B cell (primary cell): Measurements from ENCODE around the gene ZNF211. TPM values are rescaled to one million over a fixed set of nuclear protein-coding genes. Genes with fewer than 3 reads are reported as not detected.

Experiments used
- ATAC-seq: fragments of 200-7000 bp; cut with Tn5 transposase; one replicate; pipeline ENCODE4 v1.10.0; 2021; ENCODE audit warnings: low read depth, mild to moderate bottlenecking, moderate number of reproducible peaks, moderate library complexity
- CTCF ChIA-PET: fragments of 350-600 bp; sonication (Branson Sonifier 250); formaldehyde crosslinking; loops from one replicate; lab custom pipeline; 2021; ENCODE audit warnings: antibody characterized with exemption, inconsistent platforms; lab: Charles Lee
- POLR2A ChIA-PET: fragments of 350-600 bp; sonication (Branson Sonifier 250); formaldehyde crosslinking; loops from one replicate; lab custom pipeline; 2021; ENCODE audit warnings: antibody characterized with exemption; lab: Charles Lee
- DNase-seq: peaks from one replicate; pipeline ENCODE4 v3.0.0; 2013
- H2AFZ ChIP-seq: 2 replicates; pipeline ENCODE4 v1.6.1; 2012; ENCODE audit warnings: mild to moderate bottlenecking, low read depth, low read length; ENCODE audit not compliant: insufficient read depth, poor library complexity, severe bottlenecking
- H3K27ac ChIP-seq, 2 donors: 1 replicate in 1 of 2; 2 replicates in 1 of 2; pipeline ENCODE4 v1.5.1; 2012 to 2013; ENCODE audit warnings: low read length in 2 of 2, mild to moderate bottlenecking in 2 of 2, moderate library complexity in 1 of 2
- H3K27me3 ChIP-seq, 4 experiments: fragments of 200-600 bp in 1 of 4; sonication (generic) in 1 of 4; replicated peaks in 1 of 4; 1 replicate in 2 of 4; 2 replicates in 2 of 4; pipeline versions ENCODE4 v1.6.1 to v1.7.0; 2013 to 2016; ENCODE audit warnings: low read length in 3 of 4, mild to moderate bottlenecking in 2 of 4, mixed read lengths in 1 of 4, moderate library complexity in 1 of 4; ENCODE audit not compliant: insufficient read depth in 4 of 4, control insufficient read depth in 3 of 4; ENCODE audit errors: control extremely low read depth in 1 of 4
- H3K36me3 ChIP-seq, 2 experiments: replicated peaks in 1 of 2; 1 replicate in 1 of 2; 2 replicates in 1 of 2; pipeline versions ENCODE4 v1.6.1 to v1.7.1; 2013; ENCODE audit warnings: low read length in 1 of 2; ENCODE audit not compliant: insufficient read depth in 2 of 2, control insufficient read depth in 1 of 2; ENCODE audit errors: control extremely low read depth in 1 of 2, extremely low read depth in 1 of 2
- H3K4me1 ChIP-seq, 2 donors: fragments of 200-600 bp in 1 of 2; sonication (generic) in 1 of 2; 1 replicate in 1 of 2; 2 replicates in 1 of 2; pipeline versions ENCODE4 v1.5.1 to v1.6.1; 2013 to 2017; ENCODE audit warnings: low read length in 2 of 2; ENCODE audit not compliant: control insufficient read depth in 2 of 2, insufficient read depth in 2 of 2
- H3K4me2 ChIP-seq: replicated peaks from 2 replicates; pipeline ENCODE3; 2012; ENCODE audit warnings: mild to moderate bottlenecking, low read depth, low read length; ENCODE audit not compliant: poor library complexity, severe bottlenecking
- H3K4me3 ChIP-seq, 5 experiments: fragments of 200-600 bp in 1 of 5; sonication (generic) in 1 of 5; 1 replicate in 3 of 5; 2 replicates in 2 of 5; pipeline versions ENCODE4 v1.5.1 to v1.7.0; 2011 to 2016; ENCODE audit warnings: low read length in 4 of 5, mild to moderate bottlenecking in 4 of 5, low read depth in 2 of 5, control low read depth in 1 of 5, moderate library complexity in 1 of 5; ENCODE audit not compliant: insufficient read depth in 1 of 5; ENCODE audit errors: control extremely low read depth in 1 of 5, extremely low read depth in 1 of 5
- H3K79me2 ChIP-seq: fragments of 200-600 bp; sonication (generic); one replicate; pipeline ENCODE4 v1.6.0; 2016; ENCODE audit warnings: low read length; ENCODE audit not compliant: control insufficient read depth, insufficient read depth
- H3K9ac ChIP-seq: fragments of 200-600 bp; sonication (generic); 2 replicates; pipeline ENCODE4 v1.6.1; 2017; ENCODE audit warnings: mild to moderate bottlenecking, low read length, moderate library complexity
- H3K9me3 ChIP-seq, 3 donors: one replicate each; pipeline versions ENCODE4 v1.6.1 to v1.7.1; 2013; ENCODE audit warnings: low read length in 2 of 3; ENCODE audit not compliant: control insufficient read depth in 2 of 3, insufficient read depth in 1 of 3; ENCODE audit errors: control extremely low read depth in 1 of 3
- H4K20me1 ChIP-seq: 2 replicates; pipeline ENCODE4 v1.6.0; 2012; ENCODE audit warnings: mild to moderate bottlenecking, low read length; ENCODE audit not compliant: insufficient read depth, control insufficient read depth, poor library complexity, severe bottlenecking
- H3K27ac Mint-ChIP-seq: one replicate; pipeline ENCODE4 v1.8.0; 2021; ENCODE audit warnings: mixed read lengths
- H3K27me3 Mint-ChIP-seq: one replicate; pipeline ENCODE4 v1.8.0; 2021; ENCODE audit warnings: mixed read lengths
- H3K4me1 Mint-ChIP-seq: one replicate; pipeline ENCODE4 v1.8.0; 2021; ENCODE audit warnings: mixed read lengths
- H3K4me3 Mint-ChIP-seq: one replicate; pipeline ENCODE4 v1.8.0; 2021; ENCODE audit warnings: mixed read lengths
- H3K9me3 Mint-ChIP-seq: one replicate; pipeline ENCODE4 v1.8.0; 2022; ENCODE audit warnings: mixed read lengths; ENCODE audit not compliant: insufficient read depth
- EZH2 ChIP-seq: IDR thresholded peaks from 2 replicates; pipeline ENCODE4 v1.6.1; 2012; ENCODE audit warnings: borderline replicate concordance, low read depth, mild to moderate bottlenecking, moderate library complexity, low read length; ENCODE audit not compliant: insufficient read depth, poor library complexity, severe bottlenecking
- WGBS: methylation state at CpG from one replicate; pipeline ENCODE4 v1.1.5; 2013; ENCODE audit warnings: missing lambda C conversion rate; ENCODE audit not compliant: insufficient coverage; 5-methylcytosine and 5-hydroxymethylcytosine counted together
- intact Hi-C: fragments of 100-400 bp; cut with micrococcal nuclease; formaldehyde crosslinking; loops from one replicate; pipeline ENCODE4 v1.10.0; 2022
- polyA plus RNA-seq: library from polyadenylated mRNA; depleted of rRNA; stranded (reverse); fragments of >200 nt; gene quantifications from 2 replicates; pipeline ENCODE4 v1.2.3, GENCODE V29; 2012
- total RNA-seq, 2 donors: library from RNA; stranded (reverse); fragments of 120-200 nt in 1 of 2; gene quantifications; 1 replicate in 1 of 2; 2 replicates in 1 of 2; pipeline versions ENCODE4 v1.2.3 to v1.2.4, GENCODE V29; 2013 to 2022
- TF ChIP-seq, protein P1 (sequence below): fragments of 200-600 bp; IDR thresholded peaks from one replicate; pipeline ENCODE4 v1.8.0; 2022; ENCODE audit warnings: antibody characterized with exemption, mild to moderate bottlenecking

Gene ZNF211
- total and polyA plus RNA-seq, 2 donors (not counting 1 experiment from before 2014, with no cell fraction given): 24.4 to 53.5 TPM

DNA sequence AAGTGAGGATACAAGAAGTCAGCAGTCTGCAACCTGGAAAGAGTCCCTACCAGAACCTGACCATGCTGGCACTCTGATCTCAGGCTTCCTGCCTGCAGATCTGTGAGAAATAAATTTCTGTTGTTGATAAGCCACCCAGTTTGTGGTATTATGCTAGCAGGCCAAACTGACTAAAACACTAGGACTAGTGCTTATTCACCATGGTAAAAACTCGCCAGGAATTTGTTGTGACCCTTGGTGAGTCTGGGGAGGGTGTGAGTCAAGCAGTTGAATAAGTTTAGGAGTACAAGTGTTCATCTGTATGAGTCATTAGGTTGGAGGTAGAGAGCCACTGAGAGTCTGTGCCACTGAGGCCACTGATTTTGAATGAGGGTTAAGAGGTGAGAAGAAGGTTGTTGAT is 45.4 kb upstream of the ZNF211 start:
- Mint-ChIP-seq H3K27me3 (no peaks in the 10 kb centered on the region), H3K9me3 (peaks cover 26% of the 10 kb centered on the region), H3K4me3 (no peak overlapping the region), H3K4me1 (peaks cover 17% of the 10 kb centered on the region), H3K27ac (no peak overlapping the region)
- intact Hi-C loops: loop anchor here (10.0 kb wide), 1 partner anchor 567 kb away; the partner anchor contains the start of gene ZNF329
- no peak for TF ChIP-seq EZH2
- TF ChIP-seq, protein P1, sequence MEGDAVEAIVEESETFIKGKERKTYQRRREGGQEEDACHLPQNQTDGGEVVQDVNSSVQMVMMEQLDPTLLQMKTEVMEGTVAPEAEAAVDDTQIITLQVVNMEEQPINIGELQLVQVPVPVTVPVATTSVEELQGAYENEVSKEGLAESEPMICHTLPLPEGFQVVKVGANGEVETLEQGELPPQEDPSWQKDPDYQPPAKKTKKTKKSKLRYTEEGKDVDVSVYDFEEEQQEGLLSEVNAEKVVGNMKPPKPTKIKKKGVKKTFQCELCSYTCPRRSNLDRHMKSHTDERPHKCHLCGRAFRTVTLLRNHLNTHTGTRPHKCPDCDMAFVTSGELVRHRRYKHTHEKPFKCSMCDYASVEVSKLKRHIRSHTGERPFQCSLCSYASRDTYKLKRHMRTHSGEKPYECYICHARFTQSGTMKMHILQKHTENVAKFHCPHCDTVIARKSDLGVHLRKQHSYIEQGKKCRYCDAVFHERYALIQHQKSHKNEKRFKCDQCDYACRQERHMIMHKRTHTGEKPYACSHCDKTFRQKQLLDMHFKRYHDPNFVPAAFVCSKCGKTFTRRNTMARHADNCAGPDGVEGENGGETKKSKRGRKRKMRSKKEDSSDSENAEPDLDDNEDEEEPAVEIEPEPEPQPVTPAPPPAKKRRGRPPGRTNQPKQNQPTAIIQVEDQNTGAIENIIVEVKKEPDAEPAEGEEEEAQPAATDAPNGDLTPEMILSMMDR: no peak
- Histone ChIP-seq H2AFZ (no peak overlapping the region), H3K4me2 (no peak overlapping the region), H3K79me2 (peaks cover 26% of the 10 kb centered on the region), H3K4me1 (peaks cover 16 to 21% of the 10 kb centered on the region in 2 donors), H3K9ac (no peak overlapping the region), H3K27me3 (no peaks in the 10 kb centered on the region), H3K27ac (no peak overlapping the region), H3K9me3 (peaks cover 24 to 73% (median 66%) of the 10 kb centered on the region in 3 donors), H3K4me3 (no peak overlapping the region), H3K36me3 (peaks cover 20 to 43% of the 10 kb centered on the region in 2 experiments), H4K20me1 (no peaks in the 10 kb centered on the region)
- DNase-seq (no peak), ATAC-seq (no peak)
- ChIA-PET POLR2A (interaction anchor here (0.6 kb wide), 1 partner anchor 336 kb away, joined by 6 read pairs; no protein-coding TSS in a partner anchor), CTCF (no interaction called here)
- WGBS: 100% methylated on average over 1 of the region's 1 CpG

DNA sequence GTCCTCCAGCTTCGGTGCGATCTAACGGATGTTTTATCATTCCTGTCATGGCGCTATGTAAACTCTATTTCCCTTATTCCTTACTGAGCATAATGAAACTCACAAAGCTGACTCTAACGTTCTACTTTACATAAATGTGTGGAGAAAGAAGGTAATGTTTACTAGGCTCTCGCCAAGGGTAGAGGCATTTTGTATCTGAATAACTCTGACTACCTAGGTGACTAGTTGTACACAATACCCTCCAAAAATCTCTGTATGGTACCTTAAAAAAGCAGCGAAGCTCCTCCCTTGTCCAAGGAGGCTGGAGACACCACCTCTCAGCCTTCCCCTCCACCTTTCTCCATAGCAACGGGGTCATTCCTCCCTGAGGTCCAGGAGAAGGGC is 33.6 kb upstream of the ZNF211 start:
- Mint-ChIP-seq H3K27me3 (peaks cover 3% of the 10 kb centered on the region), H3K4me3 (peak overlapping the region; percentile 90), H3K9me3 (peaks cover 4% of the 10 kb centered on the region), H3K27ac (peak overlapping the region; percentile 79), H3K4me1 (peaks cover 20% of the 10 kb centered on the region)
- no peak for TF ChIP-seq EZH2
- TF ChIP-seq, protein P1: no peak
- ATAC-seq: peak; percentile 34
- H3K4me1 ChIP-seq: peaks cover 11 to 14% of the 10 kb centered on the region in 2 donors
- peak overlapping the region; percentile 44 to 81 (median 77) for H3K4me3 ChIP-seq
- 0% methylated on average over 2 of the region's 8 CpGs for WGBS
- peak overlapping the region; percentile 88 for H3K9ac ChIP-seq
- CTCF ChIA-PET: interaction anchor here (1.3 kb wide), 1 partner anchor 15 kb away, joined by 3 read pairs; the partner anchor contains the start of gene ZNF134
- H4K20me1 ChIP-seq: no peaks in the 10 kb centered on the region
- POLR2A ChIA-PET: no interaction called here
- H3K36me3 ChIP-seq: peaks cover 0 to 5% of the 10 kb centered on the region in 2 experiments
- H3K9me3 ChIP-seq: peaks cover 6 to 9% (median 9%) of the 10 kb centered on the region in 3 donors
- no peaks in the 10 kb centered on the region for H3K27me3 ChIP-seq
- DNase-seq: no peak
- peak overlapping the region; percentile 96 for H3K4me2 ChIP-seq
- peak overlapping the region; percentile 89 for H2AFZ ChIP-seq
- H3K27ac ChIP-seq: peak overlapping the region in 1 of 2 donors; percentile 52
- peaks cover 13% of the 10 kb centered on the region for H3K79me2 ChIP-seq
- intact Hi-C loops: loop anchor here (1.0 to 5.0 kb wide), 5 partner anchors 15 to 248 kb away; partner anchors contain the start of genes ZNF134, ZNF211, ZNF416 and ZNF587
